Common myeloid progenitor, CD34-positive (primary cell): ENCODE results near the gene OR52B2.
"Not testable (repeated sequence)": the region's sequence is repeated elsewhere in the genome, so short reads cannot be mapped to it uniquely, and the experiment has no call there.

Experiments
- CTCF ChIA-PET: fragments of 350-600 bp; sonication (Branson Sonifier 250); formaldehyde crosslinking; loops from one replicate; lab custom pipeline; 2021; ENCODE audit warnings: antibody characterized with exemption; lab: Charles Lee
- POLR2A ChIA-PET: fragments of 350-600 bp; sonication (Branson Sonifier 250); formaldehyde crosslinking; loops from one replicate; lab custom pipeline; 2021; ENCODE audit warnings: antibody characterized with exemption; lab: Charles Lee
- DNase-seq, 3 donors: peaks; one replicate each; pipeline versions ENCODE4 v3.0.0 to v3.0.0-alpha.2; 2013
- H3K27ac ChIP-seq, 2 experiments: 1 replicate in 1 of 2; 2 replicates in 1 of 2; pipeline ENCODE4 v1.7.0; 2013; ENCODE audit warnings: inconsistent platforms in 2 of 2, low read length in 2 of 2, mild to moderate bottlenecking in 2 of 2, low read depth in 1 of 2, moderate library complexity in 1 of 2; ENCODE audit not compliant: severe bottlenecking in 2 of 2, insufficient read depth in 1 of 2, poor library complexity in 1 of 2
- H3K27me3 ChIP-seq, 5 experiments: replicated peaks in 2 of 5; 1 replicate in 3 of 5; 2 replicates in 2 of 5; pipeline versions ENCODE4 v1.6.1 to v1.7.0; 2013; ENCODE audit warnings: low read length in 4 of 5, mild to moderate bottlenecking in 2 of 5, moderate library complexity in 2 of 5, inconsistent platforms in 1 of 5; ENCODE audit not compliant: insufficient read depth in 5 of 5, control insufficient read depth in 4 of 5
- H3K36me3 ChIP-seq, 4 experiments: 1 replicate in 2 of 4; 2 replicates in 2 of 4; pipeline versions ENCODE4 v1.6.1 to v1.7.0; 2013; ENCODE audit warnings: low read length in 3 of 4, control low read depth in 1 of 4, mild to moderate bottlenecking in 1 of 4; ENCODE audit not compliant: control insufficient read depth in 4 of 4, insufficient read depth in 4 of 4
- H3K4me1 ChIP-seq, 4 experiments: 1 replicate in 3 of 4; 2 replicates in 1 of 4; pipeline versions ENCODE4 v1.6.1 to v1.7.1; 2013; ENCODE audit warnings: low read length in 3 of 4, mild to moderate bottlenecking in 3 of 4, control low read depth in 1 of 4, inconsistent platforms in 1 of 4, moderate library complexity in 1 of 4; ENCODE audit not compliant: control insufficient read depth in 4 of 4, insufficient read depth in 4 of 4; ENCODE audit errors: control extremely low read depth in 1 of 4
- H3K4me3 ChIP-seq, 7 experiments: 1 replicate in 4 of 7; 2 replicates in 3 of 7; pipeline versions ENCODE4 v1.5.1 to v1.7.0; 2013; ENCODE audit warnings: mild to moderate bottlenecking in 7 of 7, low read length in 6 of 7, moderate library complexity in 6 of 7, inconsistent platforms in 2 of 7, low read depth in 2 of 7, control low read depth in 1 of 7; ENCODE audit not compliant: insufficient read depth in 4 of 7, control insufficient read depth in 1 of 7; ENCODE audit errors: extremely low read depth in 1 of 7
- H3K9me3 ChIP-seq, 5 experiments: 1 replicate in 4 of 5; 2 replicates in 1 of 5; pipeline versions ENCODE4 v1.6.1 to v1.7.1; 2013; ENCODE audit warnings: low read length in 4 of 5, mild to moderate bottlenecking in 2 of 5, inconsistent platforms in 1 of 5, low read depth in 1 of 5, moderate library complexity in 1 of 5; ENCODE audit not compliant: control insufficient read depth in 4 of 5, insufficient read depth in 2 of 5; ENCODE audit errors: control extremely low read depth in 1 of 5
- WGBS: methylation state at CpG from one replicate; pipeline ENCODE4 v1.1.5; 2013; ENCODE audit not compliant: insufficient coverage; 5-methylcytosine and 5-hydroxymethylcytosine counted together

OR52B2 gene

GRCh38 chr11:6156628-6157359, 13.3 kb downstream of the OR52B2 start:
- H3K27me3 ChIP-seq: peaks cover 0 to under 1% (median 0%) of the 10 kb centered on the region in 5 experiments
- H3K9me3 ChIP-seq: no peaks in the 10 kb centered on the region
- no peak overlapping the region for H3K27ac ChIP-seq
- no peak overlapping the region for H3K4me3 ChIP-seq
- H3K4me1 ChIP-seq: no peaks in the 10 kb centered on the region
- DNase-seq: no peak
- POLR2A ChIA-PET: no interaction called here
- H3K36me3 ChIP-seq: no peaks in the 10 kb centered on the region
- CTCF ChIA-PET: interaction anchor here (1.5 kb wide), 1 partner anchor 19 kb away, joined by 3 read pairs; no protein-coding TSS in a partner anchor
- 85% methylated on average over 6 of the region's 7 CpGs for WGBS

DNA sequence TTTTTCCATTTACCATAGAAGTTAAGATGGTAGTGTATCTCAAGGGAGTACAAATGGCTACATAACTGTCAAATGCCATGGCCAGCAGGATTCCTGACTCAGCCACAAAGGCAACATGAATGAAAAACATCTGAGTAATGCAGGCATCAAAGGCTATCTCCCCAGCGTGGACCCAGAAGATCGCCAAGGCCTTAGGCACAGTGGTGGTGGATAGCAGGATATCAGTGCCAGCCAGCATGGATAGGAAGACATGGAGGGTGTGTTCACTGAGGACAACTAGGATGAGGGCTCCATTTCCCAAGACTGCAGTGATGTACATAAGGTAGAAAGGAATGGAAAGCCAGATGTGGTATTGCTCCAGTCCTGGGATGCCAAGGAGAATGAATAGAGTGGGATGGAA, 18.0 kb downstream of the OR52B2 start:
- CTCF ChIA-PET: no interaction called here
- Histone ChIP-seq H3K9me3 (no peaks in the 10 kb centered on the region), H3K4me1 (no peaks in the 10 kb centered on the region), H3K27me3 (peaks cover 0 to 2% (median 0%) of the 10 kb centered on the region in 5 experiments), H3K27ac (no peak overlapping the region), H3K36me3 (no peaks in the 10 kb centered on the region), H3K4me3 (no peak overlapping the region)
- no peak for DNase-seq
- WGBS: 94% methylated on average over 2 of the region's 2 CpGs
- POLR2A ChIA-PET: no interaction called here

DNA sequence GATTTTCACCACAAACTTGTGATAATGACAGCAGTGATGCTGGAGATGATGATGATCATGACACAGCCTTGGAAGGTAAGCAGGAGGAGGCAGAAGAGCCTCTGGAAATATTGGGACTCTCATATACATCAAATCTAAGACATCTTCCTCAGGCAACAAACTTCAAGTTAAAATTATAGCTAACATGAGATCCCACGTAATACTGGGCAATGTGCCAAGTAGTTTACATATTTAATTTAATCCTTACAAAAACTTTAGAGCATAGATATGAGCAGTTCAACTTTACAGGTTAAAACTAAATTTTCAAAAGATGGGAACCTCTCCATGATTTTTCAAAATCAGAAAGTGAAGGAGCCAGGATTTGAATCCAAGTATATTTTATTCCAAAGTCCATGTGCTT, 19.0 kb downstream of the OR52B2 start:
- H3K9me3 ChIP-seq: no peaks in the 10 kb centered on the region
- H3K4me1 ChIP-seq: no peaks in the 10 kb centered on the region
- DNase-seq: no peak
- no peak overlapping the region for H3K4me3 ChIP-seq
- POLR2A ChIA-PET: no interaction called here
- CTCF ChIA-PET: no interaction called here
- no peak overlapping the region for H3K27ac ChIP-seq
- no peaks in the 10 kb centered on the region for H3K36me3 ChIP-seq
- 0% methylated on average over 1 of the region's 1 CpG for WGBS
- peaks cover 0 to 2% (median 0%) of the 10 kb centered on the region in 5 experiments for H3K27me3 ChIP-seq

- CTCF ChIA-PET, H3K27ac ChIP-seq, H3K4me3 ChIP-seq, DNase-seq, POLR2A ChIA-PET, H3K9me3 ChIP-seq, H3K4me1 ChIP-seq, H3K36me3 ChIP-seq, H3K27me3 ChIP-seq: not testable (repeated sequence)
- WGBS: 78% methylated on average over 6 of the region's 21 CpGs
These were observed 26.4 kb downstream of the OR52B2 start for GRCh38 chr11:6143737-6144136.

- no peaks in the 10 kb centered on the region for H3K4me1 ChIP-seq
- peaks cover 0 to 2% (median 0%) of the 10 kb centered on the region in 5 experiments for H3K27me3 ChIP-seq
- H3K9me3 ChIP-seq: no peaks in the 10 kb centered on the region
- ChIA-PET POLR2A (no interaction called here), CTCF (no interaction called here)
- H3K4me3 ChIP-seq: no peak overlapping the region
- no peaks in the 10 kb centered on the region for H3K36me3 ChIP-seq
- no peak overlapping the region for H3K27ac ChIP-seq
- DNase-seq: no peak
These were observed 27.2 kb downstream of the OR52B2 start for GRCh38 chr11:6142936-6143335.

- H3K36me3 ChIP-seq, H3K27ac ChIP-seq, H3K27me3 ChIP-seq, CTCF ChIA-PET, H3K4me3 ChIP-seq, H3K4me1 ChIP-seq, DNase-seq, H3K9me3 ChIP-seq: not testable (repeated sequence)
- POLR2A ChIA-PET: interaction anchor here (0.6 kb wide), 1 partner anchor 29 kb away, joined by 4 read pairs; no protein-coding TSS in a partner anchor
- WGBS: no CpG with 5 or more reads among the region's 2 CpGs
These were observed 34.2 kb downstream of the OR52B2 start for GRCh38 chr11:6135936-6136335.

DNA sequence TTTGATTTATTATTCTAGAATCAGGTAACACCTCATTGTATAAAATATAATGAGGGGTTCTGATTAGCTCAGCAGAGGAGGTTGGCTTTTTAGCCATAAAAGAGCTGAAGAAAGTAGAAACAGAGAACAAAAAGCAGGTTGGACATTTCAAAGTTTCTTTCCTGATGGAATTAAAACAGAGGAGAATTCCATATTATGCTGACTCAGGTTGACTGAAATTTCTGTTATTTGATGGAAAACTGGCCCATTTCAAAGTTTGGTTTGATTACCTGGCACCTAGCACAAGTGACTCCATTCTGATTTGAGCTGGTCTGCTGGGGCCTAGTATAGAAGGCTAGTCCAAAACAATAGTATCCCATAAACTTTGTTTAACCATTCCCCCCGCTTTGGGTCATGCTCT, 37.7 kb downstream of the OR52B2 start:
- WGBS: 100% methylated on average over 1 of the region's 1 CpG

More for the DNA sequence above, 37.7 kb downstream of the OR52B2 start:
- ChIA-PET CTCF (no interaction called here), POLR2A (no interaction called here)
- Histone ChIP-seq H3K36me3 (no peaks in the 10 kb centered on the region), H3K4me1 (no peaks in the 10 kb centered on the region), H3K27ac (no peak overlapping the region), H3K9me3 (no peaks in the 10 kb centered on the region), H3K4me3 (no peak overlapping the region), H3K27me3 (no peaks in the 10 kb centered on the region)
- DNase-seq: no peak
